Mucosa of descending colon (tissue), 3 donors: ENCODE results near the gene FZD1. TPM values are rescaled to one million over a fixed set of nuclear protein-coding genes. Genes with fewer than 3 reads are reported as not detected.

ENCODE experiments used
- ATAC-seq: fragments of 200-7000 bp; cut with Tn5 transposase; one replicate; pipeline ENCODE4 v1.9.1; 2020; ENCODE audit warnings: mild to moderate bottlenecking, moderate library complexity
- DNase-seq, 3 donors: peaks; one replicate each; pipeline ENCODE4 v3.0.0-alpha.2; 2020
- H3K36me3 ChIP-seq: fragments of 200-600 bp; one replicate; pipeline ENCODE4 v1.8.0; 2021; ENCODE audit warnings: low read depth, mild to moderate bottlenecking
- H3K4me1 ChIP-seq: fragments of 200-600 bp; one replicate; pipeline ENCODE4 v1.8.0; 2021; ENCODE audit warnings: low read depth, mild to moderate bottlenecking
- H3K4me3 ChIP-seq: fragments of 200-600 bp; one replicate; pipeline ENCODE4 v1.8.0; 2021; ENCODE audit warnings: mild to moderate bottlenecking
- H3K9me3 ChIP-seq: fragments of 200-600 bp; one replicate; pipeline ENCODE4 v1.8.0; 2021; ENCODE audit warnings: mild to moderate bottlenecking
- CTCF ChIP-seq: fragments of 200-600 bp; IDR thresholded peaks from one replicate; pipeline ENCODE4 v1.8.0; 2022; ENCODE audit warnings: antibody characterized with exemption, mild to moderate bottlenecking
- intact Hi-C, 2 donors: fragments of 100-400 bp; cut with DNase I in 1 of 2; cut with micrococcal nuclease in 1 of 2; formaldehyde crosslinking; loops; one replicate each; pipeline versions ENCODE4 v1.11.0 to v1.11.1; 2022; cut with DNase I, micrococcal nuclease
- total RNA-seq, 3 donors: library from RNA; stranded (reverse); fragmentation: NEBNext Ultra II Directional in 2 of 3; extraction: Animal tissue kit (Norgen Biotek cat#: 25700) in 2 of 3; gene quantifications; one replicate each; pipeline versions ENCODE4 v1.2.1 to v1.2.4, GENCODE V29; 2021 to 2023
- donor health status: DM: no; HTN: no; CAD: no; lungs with moderate emphysema.
- donor health status: DM: no; HTN: no; CAD: no.
- donor health status: DM: no; HTN: yes; CAD: no.

Gene FZD1
- total RNA-seq, 3 donors from 2014 or later = 7.3 to 15.3 (median 8.4) TPM

- ATAC-seq = no peak
Measured at GRCh38 chr7:91249506-91250233, 14.6 kb upstream of the FZD1 start.

GRCh38 chr7:91250706-91251105 is 13.5 kb upstream of the FZD1 start:
- H3K4me3 ChIP-seq = no peak overlapping the region
- TF ChIP-seq CTCF = no peak
- ATAC-seq (no peak), DNase-seq (no peak)
- H3K36me3 ChIP-seq = no peaks in the 10 kb centered on the region
- intact Hi-C loops = no loop called here
- H3K9me3 ChIP-seq = no peaks in the 10 kb centered on the region
- H3K4me1 ChIP-seq = no peaks in the 10 kb centered on the region

More at GRCh38 chr7:91249506-91250233, 14.6 kb upstream of the FZD1 start:
- intact Hi-C loops = no loop called here
- Histone ChIP-seq H3K9me3 (no peaks in the 10 kb centered on the region), H3K4me3 (no peak overlapping the region), H3K4me1 (no peaks in the 10 kb centered on the region), H3K36me3 (no peaks in the 10 kb centered on the region)
- TF ChIP-seq CTCF = no peak
- DNase-seq = no peak

- Histone ChIP-seq H3K9me3 (no peaks in the 10 kb centered on the region), H3K4me1 (no peaks in the 10 kb centered on the region), H3K4me3 (no peak overlapping the region), H3K36me3 (no peaks in the 10 kb centered on the region)
- TF ChIP-seq CTCF = no peak
- no peak for ATAC-seq
- DNase-seq = no peak
- intact Hi-C loops = no loop called here
Measured at GRCh38 chr7:91251877-91252276, 12.4 kb upstream of the FZD1 start.

- Histone ChIP-seq H3K36me3 (no peaks in the 10 kb centered on the region), H3K4me3 (peak overlapping the region; percentile 2), H3K9me3 (no peaks in the 10 kb centered on the region), H3K4me1 (peaks cover 15% of the 10 kb centered on the region)
- ATAC-seq (no peak), DNase-seq (peak; percentile 35 to 57 (median 54))
- intact Hi-C loops = loop anchor here in 1 of 2 donors (10.0 kb wide), 1 partner anchor 179 kb away; no protein-coding TSS in a partner anchor
- TF ChIP-seq CTCF = no peak
Measured at GRCh38 chr7:91263384-91264045, 718 bp upstream of the FZD1 start.

- H3K9me3 ChIP-seq = no peaks in the 10 kb centered on the region
- H3K4me1 ChIP-seq = peaks cover 15% of the 10 kb centered on the region
- ATAC-seq (peak; percentile 62), DNase-seq (peak; percentile 59 to 75 (median 66))
- no peaks in the 10 kb centered on the region for H3K36me3 ChIP-seq
- H3K4me3 ChIP-seq = peak overlapping the region; percentile 63
- intact Hi-C loops = loop anchor here in 1 of 2 donors (10.0 kb wide), 1 partner anchor 180 kb away; no protein-coding TSS in a partner anchor
- no peak for TF ChIP-seq CTCF
Measured at GRCh38 chr7:91264924-91265681, 870 bp downstream of the FZD1 start.
